A549 (cell line): Measurements from ENCODE around the gene TCF25. TPM values are rescaled to one million over a fixed set of nuclear protein-coding genes. Genes with fewer than 3 reads are reported as not detected.

Experiments used
- ATAC-seq, 2 experiments: fragments of 200-7000 bp in 1 of 2; fragments of >200 bp in 1 of 2; cut with Nextera tagmentation in 1 of 2; cut with Tn5 transposase in 1 of 2; 3 replicates each; pipeline versions ENCODE4 v1.8.0 to v1.9.1; 2018 to 2020; ENCODE audit warnings: mild to moderate bottlenecking in 1 of 2, moderate library complexity in 1 of 2
- CTCF ChIA-PET: fragments of 300-600 bp; sonication (Branson Sonifier 250); formaldehyde crosslinking; extraction: SDS; loops from one replicate; lab custom pipeline; 2021; ENCODE audit warnings: antibody characterized with exemption, inconsistent platforms; lab: Yijun Ruan, JAX
- POLR2A ChIA-PET: fragments of 350-600 bp; formaldehyde crosslinking; extraction: SDS; loops from one replicate; lab custom pipeline; 2021; ENCODE audit warnings: antibody characterized with exemption, inconsistent platforms; lab: Yijun Ruan, JAX
- DNase-seq, 2 experiments: peaks; one replicate each; pipeline versions ENCODE4 v3.0.0 to v3.0.0-alpha.2; 2011 to 2016; ENCODE audit warnings: low read depth in 1 of 2, low spot score in 1 of 2
- FAIRE-seq: peaks from 2 replicates; lab custom pipeline; 2011; peaks lifted over from hg19 to GRCh38; lab: Jason Lieb, UNC
- H3K27ac ChIP-seq, 2 experiments: fragments of >200 bp; sonication (Bioruptor Twin); formaldehyde crosslinking; 3 replicates each; pipeline ENCODE4 v1.5.1; 2016 to 2017
- H3K4me1 ChIP-seq: fragments of >200 bp; sonication (Bioruptor Twin); formaldehyde crosslinking; 3 replicates; pipeline ENCODE4 v1.6.1; 2016
- H3K4me2 ChIP-seq: fragments of >200 bp; sonication (Bioruptor Twin); formaldehyde crosslinking; 3 replicates; pipeline ENCODE4 v1.6.1; 2016
- H3K4me3 ChIP-seq: fragments of >200 bp; sonication (Bioruptor Twin); formaldehyde crosslinking; 3 replicates; pipeline ENCODE4 v1.5.1; 2016
- H3K9me3 ChIP-seq: fragments of >200 bp; sonication (Bioruptor Twin); formaldehyde crosslinking; 3 replicates; pipeline ENCODE4 v1.6.1; 2016
- BHLHE40 ChIP-seq: IDR thresholded peaks from 2 replicates; pipeline ENCODE4 v1.6.1; 2012; ENCODE audit warnings: low read depth, low read length, inconsistent platforms
- CHD2 ChIP-seq: fragments of 150-350 bp; IDR thresholded peaks from 2 replicates; pipeline ENCODE4 v1.6.1; 2014; ENCODE audit warnings: low read length; ENCODE audit not compliant: partially characterized antibody
- EHMT2 ChIP-seq: fragments of 200-600 bp; sonication (generic); IDR thresholded peaks from 2 replicates; pipeline ENCODE4 v1.6.1; 2016; ENCODE audit warnings: antibody characterized with exemption, low read depth, mild to moderate bottlenecking, moderate library complexity
- FOSB ChIP-seq: fragments of 250-450 bp; sonication (Bioruptor Pico); IDR thresholded peaks from 2 replicates; pipeline ENCODE4 v1.5.0; 2020; ENCODE audit warnings: mild to moderate bottlenecking, moderate library complexity
- GATA3 ChIP-seq: IDR thresholded peaks from 2 replicates; pipeline ENCODE4 v1.6.1; 2012; ENCODE audit warnings: borderline replicate concordance
- HEYL ChIP-seq: fragments of 250-450 bp; sonication (Bioruptor Pico); IDR thresholded peaks from 2 replicates; pipeline ENCODE4 v1.8.0; 2021; ENCODE audit warnings: mild to moderate bottlenecking, moderate library complexity
- HOXB13 ChIP-seq: fragments of 250-450 bp; sonication (Bioruptor Pico); IDR thresholded peaks from 2 replicates; pipeline ENCODE4 v1.5.0; 2020; ENCODE audit warnings: low read depth, mild to moderate bottlenecking, moderate library complexity
- HOXB5 ChIP-seq: fragments of 250-450 bp; sonication (Bioruptor Pico); IDR thresholded peaks from 2 replicates; pipeline ENCODE4 v1.5.0; 2020; ENCODE audit warnings: mild to moderate bottlenecking, moderate library complexity
- JUNB ChIP-seq: fragments of >200 bp; sonication (Bioruptor Twin); formaldehyde crosslinking; IDR thresholded peaks from 2 replicates; pipeline ENCODE4 v1.6.1; 2016
- KDM5A ChIP-seq: fragments of 200-600 bp; sonication (generic); IDR thresholded peaks from 2 replicates; pipeline ENCODE4 v1.6.1; 2016; ENCODE audit warnings: antibody characterized with exemption, mild to moderate bottlenecking
- RARB ChIP-seq: fragments of 250-450 bp; sonication (Bioruptor Pico); IDR thresholded peaks from 2 replicates; pipeline ENCODE4 v1.8.0; 2021; ENCODE audit warnings: mild to moderate bottlenecking, moderate library complexity
- RNF2 ChIP-seq: fragments of 200-600 bp; sonication (generic); IDR thresholded peaks from 2 replicates; pipeline ENCODE4 v1.6.1; 2016; ENCODE audit warnings: low read depth, mild to moderate bottlenecking, antibody characterized with exemption, moderate library complexity, borderline replicate concordance
- SREBF2 ChIP-seq: fragments of 450-650 bp; IDR thresholded peaks from 2 replicates; pipeline ENCODE4 v1.6.1; 2014; ENCODE audit warnings: mild to moderate bottlenecking, moderate library complexity
- TP53 ChIP-seq: fragments of 250-450 bp; sonication (Bioruptor Pico); IDR thresholded peaks from 2 replicates; pipeline ENCODE4 v1.5.0; 2021; ENCODE audit warnings: mild to moderate bottlenecking, moderate library complexity
- ZC3H11A ChIP-seq: fragments of 450-650 bp; IDR thresholded peaks from 2 replicates; pipeline ENCODE4 v1.6.1; 2014; ENCODE audit warnings: antibody characterized with exemption, mild to moderate bottlenecking
- ZFP36 ChIP-seq: fragments of 450-650 bp; IDR thresholded peaks from 2 replicates; pipeline ENCODE4 v1.6.1; 2014; ENCODE audit warnings: borderline replicate concordance; ENCODE audit not compliant: partially characterized antibody
- ZNF302 ChIP-seq: fragments of 250-450 bp; sonication (Bioruptor Pico); IDR thresholded peaks from 2 replicates; pipeline ENCODE4 v1.9.0; 2021; ENCODE audit warnings: inconsistent platforms, mild to moderate bottlenecking, moderate library complexity
- ZSCAN20 ChIP-seq: fragments of 250-450 bp; sonication (Bioruptor Pico); IDR thresholded peaks from 2 replicates; pipeline ENCODE4 v1.8.0; 2022; ENCODE audit warnings: mild to moderate bottlenecking, moderate library complexity
- WGBS: methylation state at CpG from one replicate; pipeline ENCODE4 v1.1.6; 2017; ENCODE audit errors: missing lambda C conversion rate; 5-methylcytosine and 5-hydroxymethylcytosine counted together
- polyA plus RNA-seq, 4 experiments: library from polyadenylated mRNA; depleted of rRNA in 3 of 4; stranded (reverse); fragments of >200 nt; fragmentation: RNase III in 1 of 4; extraction: RNeasy Plus Mini Kit Qiagen cat#74134 plus additional on column Dnase treatment in 1 of 4; gene quantifications; 2 replicates in 3 of 4; 3 replicates in 1 of 4; pipeline ENCODE4 v1.2.3, GENCODE V29; 2011 to 2017
- TF ChIP-seq, protein P1 (sequence below): fragments of 200-600 bp; sonication (generic); IDR thresholded peaks from 2 replicates; pipeline ENCODE4 v1.6.1; 2016; ENCODE audit warnings: antibody characterized with exemption, mild to moderate bottlenecking, moderate library complexity
- TF ChIP-seq, protein P2 (sequence below): IDR thresholded peaks from 2 replicates; pipeline ENCODE4 v1.6.1; 2012; ENCODE audit warnings: low read depth, borderline replicate concordance
- TF ChIP-seq, protein P3 (sequence below): fragments of 450-650 bp; IDR thresholded peaks from 2 replicates; pipeline ENCODE4 v1.6.1; 2014; ENCODE audit warnings: antibody characterized with exemption
- TF ChIP-seq, protein P4 (sequence below): fragments of 250-450 bp; sonication (Bioruptor Pico); IDR thresholded peaks from 2 replicates; pipeline ENCODE4 v1.5.0; 2020; ENCODE audit warnings: low read depth, mild to moderate bottlenecking, moderate library complexity
- TF ChIP-seq, protein P5 (sequence below): IDR thresholded peaks from 2 replicates; pipeline ENCODE4 v1.6.1; 2012
- TF ChIP-seq, protein P6 (sequence below): IDR thresholded peaks from 2 replicates; pipeline ENCODE4 v1.6.1; 2012
- TF ChIP-seq, protein P7 (sequence below): fragments of 250-450 bp; sonication (Bioruptor Pico); IDR thresholded peaks from 2 replicates; pipeline ENCODE4 v1.5.0; 2021; ENCODE audit warnings: mild to moderate bottlenecking, moderate library complexity, borderline replicate concordance

TCF25 gene
- polyA plus RNA-seq, 2 of the 4 experiments (the other 2 are of a cell fraction) = 125 TPM

DNA sequence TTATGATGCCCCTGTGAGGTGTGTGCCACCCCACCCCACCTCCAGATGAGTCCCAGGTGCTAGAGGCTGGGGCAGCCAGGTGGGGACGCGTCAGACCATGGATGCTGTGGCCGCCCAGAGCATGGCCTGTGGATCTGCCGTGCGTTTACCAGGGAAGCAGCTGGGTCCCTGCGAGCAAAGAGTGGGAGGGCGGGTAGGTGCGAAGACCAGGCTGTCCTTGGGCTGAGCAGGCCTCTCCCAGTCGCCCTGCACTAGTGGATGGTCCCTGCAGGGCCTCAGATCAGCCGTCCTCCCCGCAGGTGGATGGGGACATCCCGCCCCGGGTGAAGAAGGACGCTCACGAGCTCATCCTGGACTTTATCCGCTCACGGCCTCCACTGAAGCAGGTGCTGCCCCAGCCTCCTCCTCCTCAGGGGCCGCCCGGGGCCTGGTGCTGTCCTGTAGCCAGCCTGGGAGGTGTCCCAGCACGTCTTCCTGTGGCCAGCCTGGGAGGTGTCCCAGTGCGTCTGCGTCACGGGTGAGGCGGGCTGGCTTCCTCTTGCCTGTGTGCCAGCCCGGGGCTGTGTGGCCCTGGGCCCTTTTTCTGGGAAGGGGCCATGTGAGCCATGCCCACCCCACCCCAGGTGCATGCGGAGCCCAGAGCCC lies 18.0 kb upstream of the TCF25 start:
- H3K27ac ChIP-seq = no peak overlapping the region
- DNase-seq (no peak), ATAC-seq (no peak), FAIRE-seq (no peak)
- H3K4me3 ChIP-seq = no peak overlapping the region
- CTCF ChIA-PET = interaction anchor here (1.0 to 1.4 kb wide), 2 partner anchors 103 to 104 kb away, joined by 3 to 6 read pairs; no protein-coding TSS in a partner anchor
- POLR2A ChIA-PET = no interaction called here
- no peak overlapping the region for H3K4me2 ChIP-seq
- no peak for TF ChIP-seq FOSB (CRISPR knock-in tag)
- TF ChIP-seq, protein P1, sequence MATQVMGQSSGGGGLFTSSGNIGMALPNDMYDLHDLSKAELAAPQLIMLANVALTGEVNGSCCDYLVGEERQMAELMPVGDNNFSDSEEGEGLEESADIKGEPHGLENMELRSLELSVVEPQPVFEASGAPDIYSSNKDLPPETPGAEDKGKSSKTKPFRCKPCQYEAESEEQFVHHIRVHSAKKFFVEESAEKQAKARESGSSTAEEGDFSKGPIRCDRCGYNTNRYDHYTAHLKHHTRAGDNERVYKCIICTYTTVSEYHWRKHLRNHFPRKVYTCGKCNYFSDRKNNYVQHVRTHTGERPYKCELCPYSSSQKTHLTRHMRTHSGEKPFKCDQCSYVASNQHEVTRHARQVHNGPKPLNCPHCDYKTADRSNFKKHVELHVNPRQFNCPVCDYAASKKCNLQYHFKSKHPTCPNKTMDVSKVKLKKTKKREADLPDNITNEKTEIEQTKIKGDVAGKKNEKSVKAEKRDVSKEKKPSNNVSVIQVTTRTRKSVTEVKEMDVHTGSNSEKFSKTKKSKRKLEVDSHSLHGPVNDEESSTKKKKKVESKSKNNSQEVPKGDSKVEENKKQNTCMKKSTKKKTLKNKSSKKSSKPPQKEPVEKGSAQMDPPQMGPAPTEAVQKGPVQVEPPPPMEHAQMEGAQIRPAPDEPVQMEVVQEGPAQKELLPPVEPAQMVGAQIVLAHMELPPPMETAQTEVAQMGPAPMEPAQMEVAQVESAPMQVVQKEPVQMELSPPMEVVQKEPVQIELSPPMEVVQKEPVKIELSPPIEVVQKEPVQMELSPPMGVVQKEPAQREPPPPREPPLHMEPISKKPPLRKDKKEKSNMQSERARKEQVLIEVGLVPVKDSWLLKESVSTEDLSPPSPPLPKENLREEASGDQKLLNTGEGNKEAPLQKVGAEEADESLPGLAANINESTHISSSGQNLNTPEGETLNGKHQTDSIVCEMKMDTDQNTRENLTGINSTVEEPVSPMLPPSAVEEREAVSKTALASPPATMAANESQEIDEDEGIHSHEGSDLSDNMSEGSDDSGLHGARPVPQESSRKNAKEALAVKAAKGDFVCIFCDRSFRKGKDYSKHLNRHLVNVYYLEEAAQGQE = no peak
- TF ChIP-seq ZSCAN20 (CRISPR knock-in tag) = no peak
- TF ChIP-seq GATA3 = no peak
- TF ChIP-seq, protein P2, sequence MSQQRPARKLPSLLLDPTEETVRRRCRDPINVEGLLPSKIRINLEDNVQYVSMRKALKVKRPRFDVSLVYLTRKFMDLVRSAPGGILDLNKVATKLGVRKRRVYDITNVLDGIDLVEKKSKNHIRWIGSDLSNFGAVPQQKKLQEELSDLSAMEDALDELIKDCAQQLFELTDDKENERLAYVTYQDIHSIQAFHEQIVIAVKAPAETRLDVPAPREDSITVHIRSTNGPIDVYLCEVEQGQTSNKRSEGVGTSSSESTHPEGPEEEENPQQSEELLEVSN = no peak
- TF ChIP-seq BHLHE40 = no peak
- TF ChIP-seq, protein P3, sequence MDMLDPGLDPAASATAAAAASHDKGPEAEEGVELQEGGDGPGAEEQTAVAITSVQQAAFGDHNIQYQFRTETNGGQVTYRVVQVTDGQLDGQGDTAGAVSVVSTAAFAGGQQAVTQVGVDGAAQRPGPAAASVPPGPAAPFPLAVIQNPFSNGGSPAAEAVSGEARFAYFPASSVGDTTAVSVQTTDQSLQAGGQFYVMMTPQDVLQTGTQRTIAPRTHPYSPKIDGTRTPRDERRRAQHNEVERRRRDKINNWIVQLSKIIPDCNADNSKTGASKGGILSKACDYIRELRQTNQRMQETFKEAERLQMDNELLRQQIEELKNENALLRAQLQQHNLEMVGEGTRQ = no peak
- no peak for TF ChIP-seq RNF2
- TF ChIP-seq KDM5A = no peak
- no peak for TF ChIP-seq EHMT2
- TF ChIP-seq RARB (CRISPR knock-in tag) = no peak
- TF ChIP-seq, protein P4, sequence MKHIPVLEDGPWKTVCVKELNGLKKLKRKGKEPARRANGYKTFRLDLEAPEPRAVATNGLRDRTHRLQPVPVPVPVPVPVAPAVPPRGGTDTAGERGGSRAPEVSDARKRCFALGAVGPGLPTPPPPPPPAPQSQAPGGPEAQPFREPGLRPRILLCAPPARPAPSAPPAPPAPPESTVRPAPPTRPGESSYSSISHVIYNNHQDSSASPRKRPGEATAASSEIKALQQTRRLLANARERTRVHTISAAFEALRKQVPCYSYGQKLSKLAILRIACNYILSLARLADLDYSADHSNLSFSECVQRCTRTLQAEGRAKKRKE (CRISPR knock-in tag) = no peak
- no peak for TF ChIP-seq JUNB
- no peak for TF ChIP-seq TP53
- no peak for TF ChIP-seq SREBF2
- TF ChIP-seq, protein P5, sequence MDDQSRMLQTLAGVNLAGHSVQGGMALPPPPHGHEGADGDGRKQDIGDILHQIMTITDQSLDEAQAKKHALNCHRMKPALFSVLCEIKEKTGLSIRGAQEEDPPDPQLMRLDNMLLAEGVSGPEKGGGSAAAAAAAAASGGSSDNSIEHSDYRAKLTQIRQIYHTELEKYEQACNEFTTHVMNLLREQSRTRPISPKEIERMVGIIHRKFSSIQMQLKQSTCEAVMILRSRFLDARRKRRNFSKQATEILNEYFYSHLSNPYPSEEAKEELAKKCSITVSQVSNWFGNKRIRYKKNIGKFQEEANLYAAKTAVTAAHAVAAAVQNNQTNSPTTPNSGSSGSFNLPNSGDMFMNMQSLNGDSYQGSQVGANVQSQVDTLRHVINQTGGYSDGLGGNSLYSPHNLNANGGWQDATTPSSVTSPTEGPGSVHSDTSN = no peak
- TF ChIP-seq ZC3H11A = no peak
- TF ChIP-seq CHD2 = no peak
- TF ChIP-seq ZFP36 = no peak
- no peaks in the 10 kb centered on the region for H3K9me3 ChIP-seq
- H3K4me1 ChIP-seq = no peaks in the 10 kb centered on the region
- 96% methylated on average over 17 of the region's 26 CpGs for WGBS

DNA sequence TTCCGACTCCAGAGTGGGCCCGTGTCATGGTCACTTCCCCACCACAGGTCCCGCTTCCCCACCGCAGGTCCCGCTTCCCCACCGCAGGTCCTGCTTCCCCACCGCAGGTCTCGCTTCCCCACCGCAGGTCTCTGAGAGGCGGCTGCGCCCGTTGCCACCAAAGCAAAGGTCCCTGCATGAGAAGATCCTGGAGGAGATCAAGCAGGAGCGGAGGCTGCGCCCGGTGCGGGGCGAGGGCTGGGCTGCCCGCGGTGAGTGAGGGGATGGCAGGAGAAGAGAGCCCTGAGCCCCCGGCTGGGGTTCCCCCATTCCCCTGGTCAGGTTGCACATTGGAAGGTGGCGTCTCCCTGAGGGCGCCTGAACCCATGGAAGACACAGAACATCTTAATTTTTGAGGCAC lies 17.4 kb upstream of the TCF25 start:
- Histone ChIP-seq H3K27ac (no peak overlapping the region), H3K4me3 (no peak overlapping the region), H3K4me1 (no peaks in the 10 kb centered on the region), H3K9me3 (no peaks in the 10 kb centered on the region), H3K4me2 (no peak overlapping the region)
- POLR2A ChIA-PET = no interaction called here
- WGBS = 98% methylated on average over 22 of the region's 22 CpGs
- CTCF ChIA-PET = interaction anchor here (0.6 kb wide), 1 partner anchor 55 kb away, joined by 3 read pairs; no protein-coding TSS in a partner anchor
- no peak for DNase-seq
- no peak for ATAC-seq
- no peak for FAIRE-seq
- TF ChIP-seq HEYL (no peak), HOXB13 (CRISPR knock-in tag) (no peak), HOXB5 (no peak), JUNB (no peak), ZNF302 (CRISPR knock-in tag) (no peak)
- TF ChIP-seq, protein P1 = no peak
- TF ChIP-seq, protein P6, sequence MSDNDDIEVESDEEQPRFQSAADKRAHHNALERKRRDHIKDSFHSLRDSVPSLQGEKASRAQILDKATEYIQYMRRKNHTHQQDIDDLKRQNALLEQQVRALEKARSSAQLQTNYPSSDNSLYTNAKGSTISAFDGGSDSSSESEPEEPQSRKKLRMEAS = no peak
- TF ChIP-seq, protein P7, sequence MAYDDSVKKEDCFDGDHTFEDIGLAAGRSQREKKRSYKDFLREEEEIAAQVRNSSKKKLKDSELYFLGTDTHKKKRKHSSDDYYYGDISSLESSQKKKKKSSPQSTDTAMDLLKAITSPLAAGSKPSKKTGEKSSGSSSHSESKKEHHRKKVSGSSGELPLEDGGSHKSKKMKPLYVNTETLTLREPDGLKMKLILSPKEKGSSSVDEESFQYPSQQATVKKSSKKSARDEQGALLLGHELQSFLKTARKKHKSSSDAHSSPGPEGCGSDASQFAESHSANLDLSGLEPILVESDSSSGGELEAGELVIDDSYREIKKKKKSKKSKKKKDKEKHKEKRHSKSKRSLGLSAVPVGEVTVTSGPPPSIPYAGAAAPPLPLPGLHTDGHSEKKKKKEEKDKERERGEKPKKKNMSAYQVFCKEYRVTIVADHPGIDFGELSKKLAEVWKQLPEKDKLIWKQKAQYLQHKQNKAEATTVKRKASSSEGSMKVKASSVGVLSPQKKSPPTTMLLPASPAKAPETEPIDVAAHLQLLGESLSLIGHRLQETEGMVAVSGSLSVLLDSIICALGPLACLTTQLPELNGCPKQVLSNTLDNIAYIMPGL (CRISPR knock-in tag) = no peak
